Occipital lobe (tissue), 2 donors: ENCODE measurements around the gene LAMTOR1. TPM values are rescaled to one million over a fixed set of nuclear protein-coding genes. Genes with fewer than 3 reads are reported as not detected.

Source experiments
- small RNA-seq: library from RNA; depleted of rRNA; stranded (forward); fragments of <200 nt; gene quantifications from one replicate; pipeline ENCODE3, GENCODE V24; 2014
- total RNA-seq: library from RNA; depleted of rRNA; stranded (reverse); fragments of >200 nt; gene quantifications from one replicate; pipeline ENCODE4 v1.2.3, GENCODE V29; 2014

Gene LAMTOR1
- total RNA-seq, 1 donor from 2014 or later: 41.0 TPM

Small RNA genes lying within 50 kb of the gene (small RNA-seq; reads per million reads assigned to genes)
- gene MIR3165 (not detected), gene RNU6-72P (not detected)

Other genes starting within 250 kb of the LAMTOR1 start
- gene DEFB131B, start 224.8 kb downstream of the LAMTOR1 start, total RNA-seq: not detected
- 6.2 TPM for gene XNDC1N, start 174.7 kb downstream of the LAMTOR1 start, total RNA-seq
- gene RNF121, start 174.3 kb downstream of the LAMTOR1 start, total RNA-seq: 16.4 TPM
- 2.7 TPM for gene IL18BP, start 104.4 kb downstream of the LAMTOR1 start, total RNA-seq
- 129 TPM for gene NUMA1, start 22.8 kb downstream of the LAMTOR1 start, total RNA-seq
- gene LRRC51, start 22.4 kb downstream of the LAMTOR1 start, total RNA-seq: 11.4 TPM
- gene TOMT, start 2.6 kb upstream of the LAMTOR1 start, total RNA-seq: not detected
- 11.7 TPM for gene ANAPC15, start 9.4 kb upstream of the LAMTOR1 start, total RNA-seq
- gene FOLR3, start 32.4 kb upstream of the LAMTOR1 start, total RNA-seq: not detected
- not detected for gene FOLR1, start 88.8 kb upstream of the LAMTOR1 start, total RNA-seq
- 5.8 TPM for gene FOLR2, start 113.5 kb upstream of the LAMTOR1 start, total RNA-seq
- gene INPPL1, start 121.5 kb upstream of the LAMTOR1 start, total RNA-seq: 9.4 TPM
- gene PHOX2A, start 140.9 kb upstream of the LAMTOR1 start, total RNA-seq: not detected